Activated CD8-positive, alpha-beta memory T cell treated with anti-CD3 and anti-CD28 coated beads for 4 hours (primary cell): ENCODE results near the gene RGS9.

ENCODE experiments used
- DNase-seq, 2 donors: peaks; one replicate each; pipeline ENCODE4 v3.0.0-alpha.2; 2020; ENCODE audit warnings: low read depth in 2 of 2

The RGS9 gene

DNA sequence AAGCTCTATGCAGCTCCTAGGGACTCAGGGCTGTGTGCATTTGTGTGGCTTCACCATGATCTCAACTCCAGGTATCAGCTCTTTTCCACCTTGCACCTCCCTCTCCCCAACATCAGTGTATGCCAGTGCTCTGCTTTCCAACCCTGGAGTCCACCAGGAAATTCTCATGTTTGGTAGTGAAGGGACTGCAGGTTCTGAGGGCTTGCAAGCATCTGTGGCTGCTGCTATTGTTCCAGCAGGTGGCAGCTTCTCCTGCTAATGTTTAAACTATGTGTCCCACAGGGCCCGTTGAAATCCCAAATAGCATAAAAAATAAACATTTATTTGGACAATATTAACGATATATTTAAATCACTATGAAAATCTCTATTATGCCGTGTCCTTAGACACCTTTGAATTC lies 82.0 kb downstream of the RGS9 start:
- DNase-seq, result no peak

DNA sequence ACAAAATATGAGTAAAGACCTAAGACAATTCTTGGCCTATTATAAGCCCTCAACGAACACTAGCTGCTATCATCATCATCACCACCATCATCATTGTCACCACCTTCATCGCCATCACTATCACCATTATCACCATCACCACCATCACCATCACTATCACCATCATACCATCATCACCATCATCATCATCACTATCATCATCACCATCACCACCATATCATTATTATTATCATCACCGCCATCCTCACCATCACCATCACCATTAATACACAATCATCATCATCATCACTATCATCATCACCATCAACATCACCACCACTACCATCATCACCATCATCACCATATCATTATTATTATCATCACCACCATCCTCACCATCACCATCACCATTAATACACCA lies 82.5 kb downstream of the RGS9 start:
- no peak for DNase-seq

DNA sequence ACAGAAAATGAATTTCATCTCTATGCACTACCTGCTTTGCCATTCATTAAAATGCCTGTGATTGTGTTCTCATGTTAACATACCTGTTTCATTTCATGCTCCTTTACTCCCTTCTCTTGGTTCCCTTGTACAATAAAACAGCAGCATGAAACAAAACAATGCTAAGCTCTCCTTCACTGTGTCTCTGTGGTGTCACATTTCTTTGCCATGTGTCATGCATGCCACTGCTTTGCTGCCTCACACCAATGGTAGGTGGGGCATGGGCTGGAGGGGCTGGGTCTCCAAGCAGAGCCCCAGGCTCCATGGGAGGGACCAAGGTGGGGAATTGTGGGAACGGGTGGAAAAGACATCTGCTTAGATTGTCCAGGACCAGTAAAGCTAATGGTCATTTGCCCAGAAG lies 83.6 kb downstream of the RGS9 start:
- DNase-seq, result no peak

DNA sequence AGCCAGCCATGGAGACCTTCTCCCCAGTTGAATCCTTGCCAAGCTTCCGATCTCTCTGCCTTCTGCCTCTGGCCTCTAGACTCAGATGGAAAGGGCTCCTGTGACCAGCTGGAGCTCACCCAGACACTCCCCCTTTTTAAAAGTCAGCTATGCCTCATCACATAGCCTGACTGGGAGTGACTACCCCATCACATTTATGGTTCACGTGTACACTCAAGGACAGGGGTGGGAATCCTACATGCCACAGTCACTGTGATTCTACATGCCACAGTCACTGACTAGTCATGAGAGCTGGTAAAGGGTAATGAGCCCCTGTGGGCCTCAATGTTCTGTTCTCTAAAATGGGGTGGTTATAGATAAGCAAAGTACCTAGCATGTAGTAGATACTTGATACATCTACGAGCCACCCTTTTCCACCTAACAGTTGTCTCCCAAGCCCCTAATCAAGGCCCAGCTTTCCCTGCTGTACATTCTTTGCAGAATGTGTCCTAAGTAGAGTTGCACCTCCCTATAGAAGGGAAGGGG lies 85.1 kb downstream of the RGS9 start:
- no peak for DNase-seq

DNA sequence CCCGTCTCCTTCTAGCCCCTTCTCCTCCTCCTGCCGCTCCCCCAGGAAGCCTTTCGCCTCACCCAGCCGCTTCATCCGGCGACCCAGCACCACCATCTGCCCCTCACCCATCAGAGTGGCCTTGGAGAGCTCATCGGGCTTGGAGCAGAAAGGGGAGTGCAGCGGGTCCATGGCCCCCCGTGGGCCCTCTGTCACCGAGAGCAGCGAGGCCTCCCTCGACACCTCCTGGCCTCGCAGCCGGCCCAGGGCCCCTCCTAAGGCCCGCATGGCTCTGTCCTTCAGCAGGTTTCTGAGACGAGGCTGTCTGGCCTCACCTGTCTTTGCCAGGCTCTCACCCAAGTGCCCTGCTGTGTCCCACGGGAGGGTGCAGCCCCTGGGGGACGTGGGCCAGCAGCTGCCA lies 87.9 kb downstream of the RGS9 start:
- no peak for DNase-seq

DNA sequence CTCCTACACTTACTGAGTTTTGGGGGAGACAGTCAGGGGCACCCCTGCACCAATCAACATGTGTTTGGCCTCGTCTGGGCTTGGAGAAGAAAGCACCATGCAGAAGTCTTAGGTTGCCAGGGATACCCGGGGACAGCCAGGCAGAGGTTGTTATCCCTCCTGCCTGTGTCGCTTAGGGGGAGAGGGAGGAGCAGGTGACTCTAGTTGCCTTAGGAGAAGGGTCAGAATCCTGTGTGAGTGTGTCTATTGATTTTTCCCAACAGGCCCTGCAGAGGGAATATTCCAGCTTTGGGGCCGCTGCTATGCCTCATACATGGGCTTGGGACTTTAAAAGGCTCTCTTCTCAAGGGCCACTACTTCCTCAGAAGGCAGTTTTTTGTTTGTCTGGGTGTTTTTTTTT lies 89.1 kb downstream of the RGS9 start:
- no peak for DNase-seq

DNA sequence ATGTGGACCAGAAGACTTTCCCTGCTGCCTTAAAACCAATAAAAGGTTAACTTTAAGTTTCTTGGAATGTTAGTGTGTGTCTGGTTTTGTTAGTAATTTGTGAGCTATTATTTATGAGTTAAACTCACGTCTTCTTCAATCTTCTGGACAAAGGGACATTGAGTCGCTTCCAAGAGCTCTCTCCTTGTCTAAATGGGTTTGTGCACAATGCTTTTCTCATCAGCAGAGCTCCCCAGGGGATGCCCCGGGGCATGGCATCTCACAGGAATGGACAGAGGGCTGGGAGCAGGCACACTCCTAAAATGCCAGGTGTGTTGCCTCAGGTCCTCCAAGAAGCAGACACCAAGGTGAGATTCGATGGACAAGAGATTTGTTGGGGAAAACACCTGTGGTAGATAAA lies 90.5 kb downstream of the RGS9 start:
- DNase-seq, result no peak

DNA sequence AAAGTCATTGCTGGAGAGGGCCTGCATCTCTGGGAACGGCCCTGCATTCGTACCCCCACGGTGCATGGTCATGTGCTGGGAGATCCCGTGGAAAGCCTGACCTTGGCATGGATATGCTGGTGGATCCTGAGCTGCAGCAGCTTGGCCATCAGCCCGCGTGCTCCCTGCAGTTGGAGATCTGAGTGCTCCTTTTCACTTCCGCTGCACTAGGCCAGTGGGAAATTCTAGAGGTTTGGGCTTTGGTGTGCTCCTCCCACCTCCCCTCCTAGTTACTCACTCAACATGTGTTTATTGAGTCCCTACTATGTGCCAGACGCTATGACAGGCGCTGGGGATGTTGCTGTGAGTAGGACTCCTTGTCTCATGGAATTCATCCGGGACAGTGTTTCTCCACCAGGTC lies 91.1 kb downstream of the RGS9 start:
- DNase-seq, result no peak

DNA sequence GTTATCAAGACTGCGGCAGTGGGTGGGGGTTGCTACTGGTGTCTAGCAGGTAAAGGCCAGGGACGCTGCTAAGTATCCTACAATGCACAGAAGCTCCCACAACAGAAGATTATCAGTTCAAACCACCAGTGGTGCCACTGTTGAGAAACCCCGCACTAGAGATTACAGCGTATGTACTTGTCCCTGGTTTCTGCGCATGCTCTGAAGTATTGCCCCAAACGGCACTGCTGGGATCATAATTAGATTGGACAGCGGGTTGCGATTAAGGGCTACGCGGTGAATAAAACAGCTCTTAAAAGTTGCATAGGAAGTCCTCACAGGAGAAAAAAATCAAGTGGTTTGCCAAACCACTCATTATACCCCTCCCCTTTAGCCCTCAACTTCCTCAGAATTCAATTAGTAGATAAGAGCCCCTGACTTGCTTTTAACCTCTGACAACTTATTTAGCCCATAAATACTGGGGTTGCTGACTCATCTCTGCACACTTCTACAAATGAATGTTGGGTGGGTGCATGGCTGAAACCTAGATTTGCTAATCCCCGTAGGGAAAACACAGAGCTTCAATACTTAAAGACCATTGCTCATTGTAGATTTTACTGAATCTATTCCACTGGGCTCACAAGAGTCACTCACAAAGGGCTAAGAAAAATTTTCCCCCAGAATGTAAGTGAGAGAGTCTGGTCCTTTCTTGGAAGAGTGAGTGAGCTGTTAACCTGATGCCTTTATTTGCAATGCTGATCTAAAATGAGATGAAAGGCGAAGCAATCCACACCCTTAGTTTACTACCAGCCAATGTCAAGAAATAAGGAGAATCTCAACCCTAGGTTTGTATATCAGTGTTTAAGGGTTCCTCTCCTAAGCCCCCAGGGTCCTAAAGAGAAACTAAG lies 91.8 kb downstream of the RGS9 start:
- peak in 1 of 2 donors; percentile 15 for DNase-seq

DNA sequence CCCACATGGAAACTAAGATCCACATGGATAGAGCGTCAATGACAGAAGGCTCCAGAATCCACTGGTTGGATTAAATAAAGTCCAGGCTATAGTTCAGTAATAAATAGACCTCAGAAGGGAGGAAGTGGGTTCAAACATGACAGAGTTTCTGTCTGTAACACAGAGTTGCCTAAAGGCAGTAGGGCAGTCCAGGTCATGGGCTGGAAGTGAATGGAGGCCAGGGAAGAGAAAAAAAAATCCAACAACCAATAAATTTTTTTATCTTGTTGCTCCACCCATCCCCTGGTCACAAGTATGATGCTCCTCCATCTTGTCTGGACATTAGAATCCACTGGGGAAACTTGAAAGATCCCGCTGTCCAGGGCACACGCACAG lies 92.4 kb downstream of the RGS9 start:
- DNase-seq, result no peak

DNA sequence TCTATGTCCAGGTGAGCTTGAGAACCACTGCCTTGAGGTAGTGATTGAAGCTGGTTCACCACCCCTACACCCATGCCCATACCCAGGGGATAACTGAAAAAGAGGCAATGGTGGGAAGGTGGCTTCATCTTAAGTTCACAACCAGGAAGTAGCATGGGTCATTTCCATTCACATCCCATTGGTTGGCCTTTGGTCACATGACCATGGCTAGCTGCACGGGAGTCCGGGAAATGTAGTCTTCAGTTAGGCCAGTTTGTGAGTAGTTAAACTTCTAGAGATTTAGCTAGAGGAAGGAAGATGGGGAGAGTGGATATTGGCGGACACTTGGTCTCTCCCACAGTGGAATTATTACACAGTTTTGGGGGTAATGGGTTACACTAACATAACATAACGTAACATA lies 92.9 kb downstream of the RGS9 start:
- no peak for DNase-seq

DNA sequence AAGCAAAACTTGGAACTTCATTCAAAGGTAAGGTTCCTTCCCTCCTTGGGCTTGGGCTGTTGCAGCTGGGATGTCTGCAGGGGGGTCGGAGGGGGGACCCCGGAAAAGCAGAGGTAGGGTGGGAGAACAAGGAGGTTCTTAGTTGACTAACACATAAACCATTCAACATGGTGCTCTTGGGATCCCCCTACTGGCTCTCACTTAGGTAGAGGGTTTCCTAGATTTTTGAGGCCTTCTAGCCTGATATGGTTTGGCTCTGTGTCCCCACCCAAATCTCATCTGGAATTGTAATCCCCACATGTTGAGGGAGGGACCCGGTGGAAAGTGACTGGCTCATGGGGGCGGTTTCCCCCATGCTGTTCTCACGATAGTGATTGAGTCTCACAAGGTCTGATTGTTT lies 93.9 kb downstream of the RGS9 start:
- DNase-seq, result no peak

DNA sequence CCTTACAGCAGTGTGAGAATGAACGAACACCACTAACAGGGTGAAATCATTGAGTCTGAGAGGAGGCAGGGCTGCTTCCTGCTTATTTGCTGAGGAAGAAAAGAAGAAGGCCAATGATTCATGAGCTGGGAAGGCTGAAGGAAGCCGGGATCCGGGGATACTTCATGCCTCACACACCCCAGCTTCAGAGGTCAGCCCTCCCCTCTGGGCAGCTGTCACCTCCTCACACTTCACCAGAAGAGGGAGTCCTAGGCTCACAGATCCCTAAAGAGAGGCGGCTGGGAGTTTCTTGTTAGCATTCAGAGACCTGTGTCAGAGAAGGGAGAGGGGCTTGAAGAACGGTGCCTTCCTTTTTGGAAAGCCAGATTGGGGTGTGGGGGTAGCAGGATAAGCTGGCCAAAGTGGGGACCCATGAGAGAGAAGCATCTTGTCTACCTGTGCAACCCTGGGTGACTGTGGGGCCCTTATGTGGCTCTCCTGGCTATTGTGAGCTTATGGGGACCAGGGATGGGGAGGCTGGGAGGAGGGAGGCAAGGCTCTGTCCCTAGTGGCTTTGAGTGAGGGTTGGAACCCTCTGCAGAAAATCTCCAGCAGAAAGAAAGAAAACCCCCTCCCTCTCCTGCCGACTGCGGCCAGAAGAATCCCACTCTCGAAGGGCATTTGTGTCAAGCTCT lies 94.6 kb downstream of the RGS9 start:
- peak in 1 of 2 donors; percentile 16 for DNase-seq

DNA sequence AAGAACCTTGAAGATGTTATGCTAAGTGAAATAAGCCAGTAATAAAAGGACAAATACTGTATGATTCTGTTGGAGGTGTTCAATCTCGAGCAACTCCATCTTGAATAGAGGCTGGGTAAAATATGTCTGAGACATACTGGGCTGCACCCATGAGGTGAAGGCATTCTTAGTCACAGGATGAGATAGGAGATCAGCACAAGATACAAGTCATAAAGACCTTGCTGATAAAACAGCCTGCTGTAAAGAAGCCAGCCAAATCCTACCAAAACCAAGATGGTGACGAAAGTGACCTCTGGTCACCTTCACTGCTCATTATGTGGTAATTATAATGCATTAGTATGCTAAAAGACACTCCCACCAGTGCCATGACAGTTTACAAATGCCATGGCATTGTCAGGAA lies 98.1 kb downstream of the RGS9 start:
- DNase-seq, result no peak

DNA sequence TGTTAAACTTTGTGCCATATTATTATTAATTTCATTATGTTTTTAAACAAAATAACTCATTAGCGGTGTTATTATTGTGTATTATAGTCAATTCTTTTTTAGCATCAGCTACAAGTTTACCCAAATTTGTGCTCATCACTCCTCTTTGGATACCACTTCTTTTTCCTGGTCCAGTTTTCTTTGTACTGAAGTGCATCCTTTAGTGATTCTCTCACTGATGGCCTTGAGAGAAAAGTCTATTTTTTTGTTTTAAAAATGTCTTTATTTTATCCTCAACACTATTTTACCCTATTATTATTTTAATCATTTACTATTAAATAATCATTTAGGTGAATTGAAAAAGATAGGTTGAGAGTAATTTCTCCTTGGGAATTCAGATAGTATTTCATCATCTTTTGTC lies 99.2 kb downstream of the RGS9 start:
- no peak for DNase-seq

DNA sequence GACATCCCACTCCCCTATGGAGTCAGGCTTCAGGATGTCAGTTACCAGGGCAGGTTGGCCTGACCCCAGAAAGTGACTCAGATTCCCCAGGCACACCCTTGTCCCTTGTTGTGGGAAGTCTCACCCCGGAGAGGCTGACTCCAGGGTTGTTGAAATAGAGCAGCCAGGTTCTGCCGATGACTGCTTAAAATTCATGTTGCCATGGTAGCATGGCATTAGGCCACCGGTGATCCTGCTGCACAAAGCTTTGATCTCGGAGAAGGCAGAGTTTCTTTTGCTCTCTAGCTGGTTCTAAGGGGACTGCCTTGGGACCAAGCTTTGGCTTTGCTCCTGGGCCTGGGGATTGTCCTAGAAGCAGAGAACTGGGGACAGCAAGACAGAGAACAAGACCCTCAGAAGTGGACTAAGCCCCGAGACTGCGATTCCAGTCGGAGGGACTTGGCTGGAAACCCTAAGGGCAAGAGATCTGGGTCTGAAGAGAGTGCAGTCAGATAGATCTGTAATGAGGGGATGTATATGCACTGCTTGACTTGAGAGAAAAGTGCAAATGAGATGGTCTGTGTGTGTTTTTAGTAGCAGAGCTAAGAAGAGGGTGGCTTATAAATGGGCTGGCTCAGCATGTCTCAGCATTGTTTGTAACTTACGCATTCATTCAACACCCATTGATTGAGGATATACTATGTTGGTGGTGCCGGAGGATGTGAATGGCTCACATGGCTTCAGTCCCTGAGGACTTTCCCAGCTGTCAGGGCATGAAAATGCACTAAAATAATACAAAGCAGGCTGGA lies 106.9 kb downstream of the RGS9 start:
- no peak for DNase-seq

DNA sequence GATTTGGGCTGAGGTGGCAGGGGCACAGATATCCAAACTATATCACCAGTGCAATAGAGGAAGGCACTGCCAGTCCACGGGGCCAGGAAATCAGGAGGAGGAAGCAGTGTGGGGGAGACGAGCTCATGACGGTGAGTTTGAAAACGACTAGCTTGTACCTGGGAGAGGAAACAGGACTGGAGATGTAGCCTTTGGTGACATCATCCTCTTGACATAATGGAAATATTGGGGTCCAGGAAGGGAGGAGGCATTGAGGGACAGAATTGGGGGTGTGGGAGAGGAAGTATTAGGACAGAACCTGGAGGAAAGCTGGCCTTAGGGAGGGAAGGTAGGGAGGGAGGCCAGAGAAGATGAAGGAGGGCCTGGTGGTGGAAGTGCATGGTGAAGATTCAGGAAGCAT lies 109.1 kb downstream of the RGS9 start:
- no peak for DNase-seq

DNA sequence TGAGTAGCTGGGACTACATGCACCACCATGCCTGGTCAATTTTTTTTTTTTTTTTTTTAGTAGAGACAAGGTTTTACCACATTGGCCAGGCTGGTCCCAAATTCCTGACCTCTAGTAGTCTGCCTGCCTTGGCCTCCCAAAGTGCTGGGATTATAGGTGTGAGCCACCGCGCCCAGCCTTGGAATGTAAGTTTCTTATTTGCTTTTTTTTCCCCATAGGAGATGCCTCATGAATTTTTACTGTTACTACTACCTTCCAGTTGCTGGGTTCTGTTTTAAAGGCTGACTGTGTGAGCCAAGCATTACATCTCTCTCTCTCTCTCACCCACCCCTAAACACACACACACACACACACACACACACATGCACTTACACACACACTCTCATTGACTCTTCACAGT lies 112.6 kb downstream of the RGS9 start:
- DNase-seq, result no peak

DNA sequence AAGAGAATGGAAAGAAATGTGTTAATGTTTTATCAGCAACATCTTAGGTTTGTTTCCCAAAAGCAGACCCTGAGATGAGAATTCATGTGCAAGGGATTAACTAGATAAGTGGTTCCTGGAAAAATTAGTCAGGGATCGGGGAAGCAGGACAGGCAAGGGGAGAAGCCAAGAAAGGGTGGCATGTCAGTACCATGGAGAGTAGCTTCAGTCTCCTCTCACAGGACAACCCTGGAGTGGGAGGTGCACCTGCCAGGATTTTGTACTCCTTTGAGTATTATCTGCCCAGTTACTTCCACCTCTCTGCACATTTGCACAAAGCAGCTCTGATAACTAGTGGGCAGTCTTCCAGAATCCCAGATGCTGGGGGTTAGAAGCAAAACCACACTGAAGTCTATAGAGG lies 117.0 kb downstream of the RGS9 start:
- DNase-seq, result no peak

DNA sequence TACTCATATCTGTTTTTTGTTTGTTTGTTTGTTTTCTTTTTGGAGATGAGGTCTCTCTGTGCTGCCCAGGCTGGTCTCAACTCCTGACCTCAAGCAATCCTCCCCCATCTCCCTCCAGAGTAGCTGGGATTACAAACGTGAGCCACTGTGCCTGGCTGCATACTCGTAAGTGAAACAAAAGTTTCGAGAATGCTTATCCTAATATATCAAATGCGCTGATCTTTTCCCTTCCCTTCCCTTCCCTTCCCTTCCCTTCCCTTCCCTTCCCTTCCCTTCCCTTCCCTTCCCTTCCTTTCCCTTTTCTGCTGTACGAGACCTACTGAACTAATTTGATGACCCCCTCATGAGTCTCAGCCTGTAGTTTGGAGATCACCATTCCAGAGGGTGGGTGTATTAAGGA lies 122.1 kb downstream of the RGS9 start:
- no peak for DNase-seq

DNA sequence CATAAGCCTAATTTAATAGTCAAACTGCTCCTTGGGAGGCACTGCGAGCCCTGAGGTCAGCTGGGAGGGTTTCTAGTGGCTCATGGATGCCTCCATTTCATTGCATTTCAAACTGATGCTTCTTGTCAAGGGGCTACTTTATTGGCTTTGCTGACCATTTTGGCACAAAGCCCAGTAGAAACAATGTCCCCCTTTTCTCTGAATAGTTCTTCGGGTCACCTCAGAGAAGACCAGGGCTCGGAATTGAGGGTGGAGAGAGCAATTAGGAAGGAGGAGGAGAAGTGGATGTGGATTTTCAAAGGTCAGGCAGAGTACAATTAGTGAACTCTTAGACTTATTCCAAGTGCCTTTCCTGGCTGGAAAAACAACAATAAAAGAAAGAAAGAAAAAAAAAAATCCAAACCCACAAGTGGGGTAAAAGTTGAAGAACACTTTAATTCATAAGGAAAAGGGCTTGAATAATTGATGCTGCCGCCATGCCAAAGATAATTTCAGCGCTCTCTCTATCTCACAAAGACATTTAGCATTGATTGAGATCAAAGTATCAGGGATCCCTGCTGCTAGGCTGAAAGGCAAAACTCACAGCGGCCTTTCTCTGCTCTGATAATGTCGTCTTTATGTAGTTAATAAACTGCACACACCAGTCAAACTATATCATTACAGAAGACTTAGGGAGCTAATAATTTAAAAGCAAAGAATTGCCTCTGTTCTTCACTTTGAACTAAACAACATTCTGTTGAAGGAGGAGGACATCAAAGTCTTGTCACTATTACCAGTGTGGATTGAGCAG lies 122.7 kb downstream of the RGS9 start:
- no peak for DNase-seq

DNA sequence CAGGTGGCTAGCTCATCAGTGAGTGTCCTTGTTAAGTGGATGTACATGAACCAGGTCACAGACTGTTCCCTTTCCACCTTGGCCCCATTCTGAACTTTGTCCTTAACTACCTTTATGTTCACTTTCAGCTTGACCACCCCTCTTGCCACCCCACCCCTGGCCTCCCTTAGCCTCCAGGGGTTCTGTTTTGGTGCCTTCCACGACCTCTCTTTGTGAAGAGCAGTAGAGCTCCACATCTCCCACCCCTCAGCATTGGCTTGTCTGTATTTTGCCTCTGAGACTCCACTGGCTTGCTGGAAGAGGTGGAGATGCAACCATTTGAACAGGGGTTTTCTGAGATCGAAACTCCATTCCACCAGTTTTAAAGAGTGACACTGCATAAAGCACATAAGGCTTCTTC lies 123.5 kb downstream of the RGS9 start:
- DNase-seq, result no peak
